ENCODE results near the gene PDZD4.

GRCh38 chrX:153831429-153832150, 1.2 kb upstream of the PDZD4 start:
- TF ChIP-seq CTCF (IDR thresholded peaks at IDR 0.05; ENCODE audit: low read length) (no peak), EZH2 (optimal IDR thresholded peaks at IDR 0.05; ENCODE audit: low read depth, low read length) (no peak)
